Esophagus squamous epithelium (tissue), 5 donors: Measurements from ENCODE around the gene CILP2. TPM values are rescaled to one million over a fixed set of nuclear protein-coding genes. Genes with fewer than 3 reads are reported as not detected.

Experiments used
- DNase-seq: peaks from one replicate; lab custom pipeline; 2025; lab: John Stamatoyannopoulos, UW
- H3K27ac ChIP-seq, 4 donors: fragments of 200-600 bp; sonication (generic); one replicate each; pipeline ENCODE4 v1.5.1; 2016 to 2019; ENCODE audit warnings: mild to moderate bottlenecking in 1 of 4
- H3K27me3 ChIP-seq, 4 donors: fragments of 200-600 bp; sonication (generic); 1 replicate in 3 of 4; 2 replicates in 1 of 4; pipeline versions ENCODE4 v1.5.1 to v1.6.0; 2017 to 2021; ENCODE audit warnings: antibody characterized with exemption in 1 of 4
- H3K36me3 ChIP-seq, 3 donors: fragments of 200-600 bp; sonication (generic); one replicate each; pipeline ENCODE4 v1.5.1; 2016 to 2019
- H3K4me1 ChIP-seq, 3 donors: fragments of 200-600 bp; sonication (generic); one replicate each; pipeline ENCODE4 v1.5.1; 2017 to 2019
- H3K4me3 ChIP-seq, 4 donors: fragments of 200-600 bp; sonication (generic); 1 replicate in 3 of 4; 2 replicates in 1 of 4; pipeline ENCODE4 v1.5.1; 2016 to 2019; ENCODE audit warnings: mild to moderate bottlenecking in 2 of 4, moderate library complexity in 1 of 4
- H3K9me3 ChIP-seq, 3 donors: fragments of 200-600 bp; sonication (generic); one replicate each; pipeline ENCODE4 v1.5.1; 2016 to 2019
- CTCF ChIP-seq, 6 experiments: fragments of 450-650 bp in 4 of 6; fragments of 200-600 bp in 2 of 6; sonication (generic) in 2 of 6; IDR thresholded peaks; one replicate each; pipeline ENCODE4 v1.5.1; 2016 to 2019; ENCODE audit warnings: antibody characterized with exemption in 6 of 6, mild to moderate bottlenecking in 4 of 6, moderate library complexity in 4 of 6
- POLR2A ChIP-seq, 4 donors: fragments of 450-650 bp; IDR thresholded peaks; one replicate each; pipeline ENCODE4 v1.6.1; 2017; ENCODE audit warnings: antibody characterized with exemption in 4 of 4, mild to moderate bottlenecking in 4 of 4, moderate library complexity in 3 of 4
- WGBS, 2 donors: methylation state at CpG; one replicate each; pipeline ENCODE4 v1.1.5; 2018; 5-methylcytosine and 5-hydroxymethylcytosine counted together
- intact Hi-C: fragments of 100-400 bp; cut with DNase I; formaldehyde crosslinking; loops from one replicate; pipeline ENCODE4 v1.15.0; 2022
- total RNA-seq, 4 donors: library from RNA; depleted of rRNA; stranded (reverse); fragments of >200 nt; gene quantifications; one replicate each; pipeline ENCODE4 v1.1.0, GENCODE V29; 2016
- donor health status: DM: yes; HTN: yes; CAD: no.

Gene CILP2
- total RNA-seq, 4 donors from 2014 or later: under 0.01 TPM; not detected in 3

GRCh38 chr19:19544954-19545591 is 7.0 kb downstream of the CILP2 start:
- Histone ChIP-seq H3K27me3 (peaks cover 0 to 100% (median 17%) of the 10 kb centered on the region in 4 donors), H3K9me3 (peaks cover 0 to 4% (median 0%) of the 10 kb centered on the region in 3 donors), H3K36me3 (no peaks in the 10 kb centered on the region), H3K4me1 (peaks cover 14 to 24% (median 16%) of the 10 kb centered on the region in 3 donors), H3K27ac (no peak overlapping the region), H3K4me3 (no peak overlapping the region)
- intact Hi-C loops: loop anchor here (10.0 kb wide), 1 partner anchor 730 kb away; no protein-coding TSS in a partner anchor
- TF ChIP-seq CTCF (IDR thresholded peaks at IDR 0.05) (no peak), POLR2A (IDR thresholded peaks at IDR 0.05) (no peak)
- DNase-seq: no peak
- 84 to 100% methylated on average over 5 to 15 of the region's 53 CpGs for WGBS, 2 donors

GRCh38 chr19:19545707-19546106 is 7.6 kb downstream of the CILP2 start:
- no peak overlapping the region for H3K4me3 ChIP-seq
- H3K36me3 ChIP-seq: no peaks in the 10 kb centered on the region
- DNase-seq: no peak
- H3K4me1 ChIP-seq: peaks cover 10 to 17% (median 10%) of the 10 kb centered on the region in 3 donors
- no peaks in the 10 kb centered on the region for H3K9me3 ChIP-seq
- peaks cover 0 to 100% (median 15%) of the 10 kb centered on the region in 4 donors for H3K27me3 ChIP-seq
- TF ChIP-seq CTCF (IDR thresholded peaks at IDR 0.05): no peak
- TF ChIP-seq POLR2A (IDR thresholded peaks at IDR 0.05): no peak
- WGBS, 2 donors: 90 to 96% methylated on average over 4 of the region's 23 CpGs
- no peak overlapping the region for H3K27ac ChIP-seq
- intact Hi-C loops: loop anchor here (10.0 kb wide), 1 partner anchor 729 kb away; no protein-coding TSS in a partner anchor

- intact Hi-C loops: loop anchor here (10.0 kb wide), 1 partner anchor 728 kb away; no protein-coding TSS in a partner anchor
- no peaks in the 10 kb centered on the region for H3K36me3 ChIP-seq
- H3K4me3 ChIP-seq: no peak overlapping the region
- DNase-seq: no peak
- no peak overlapping the region for H3K27ac ChIP-seq
- TF ChIP-seq CTCF (IDR thresholded peaks at IDR 0.05) (no peak), POLR2A (IDR thresholded peaks at IDR 0.05) (no peak)
- no peaks in the 10 kb centered on the region for H3K9me3 ChIP-seq
- H3K27me3 ChIP-seq: peaks cover 0 to 96% (median 6%) of the 10 kb centered on the region in 4 donors
- peaks cover 0 to 7% (median 4%) of the 10 kb centered on the region in 3 donors for H3K4me1 ChIP-seq
- WGBS, 2 donors: 40% methylated on average over 1 of the region's 19 CpGs; no CpG with 5 or more reads in 1 of the 2 donors
Measured at GRCh38 chr19:19546751-19547162, 8.7 kb downstream of the CILP2 start.

GRCh38 chr19:19547674-19548336 is 9.7 kb downstream of the CILP2 start:
- H3K9me3 ChIP-seq: no peaks in the 10 kb centered on the region
- no peak overlapping the region for H3K27ac ChIP-seq
- peaks cover 0 to 6% (median 4%) of the 10 kb centered on the region in 3 donors for H3K4me1 ChIP-seq
- peaks cover 0 to 85% (median 0%) of the 10 kb centered on the region in 4 donors for H3K27me3 ChIP-seq
- TF ChIP-seq CTCF (IDR thresholded peaks at IDR 0.05): no peak
- TF ChIP-seq POLR2A (IDR thresholded peaks at IDR 0.05): no peak
- no peak for DNase-seq
- no CpG with 5 or more reads among the region's 15 CpGs for WGBS, 2 donors
- no peaks in the 10 kb centered on the region for H3K36me3 ChIP-seq
- intact Hi-C loops: loop anchor here (10.0 kb wide), 1 partner anchor 727 kb away; no protein-coding TSS in a partner anchor
- no peak overlapping the region for H3K4me3 ChIP-seq
